HepG2 (cell line): Measurements from ENCODE around the gene FBXO41. TPM values are rescaled to one million over a fixed set of nuclear protein-coding genes. Genes with fewer than 3 reads are reported as not detected.

Source experiments
- CENPX ChIP-seq: sonication (generic); formaldehyde crosslinking; IDR thresholded peaks from 2 replicates; pipeline ENCODE4 v1.9.0; 2021; ENCODE audit warnings: mild to moderate bottlenecking, missing genetic modification reagents, moderate library complexity
- HDAC6 ChIP-seq: fragments of 200-600 bp; sonication (generic); IDR thresholded peaks from 2 replicates; pipeline ENCODE4 v1.7.0; 2017; ENCODE audit warnings: mild to moderate bottlenecking, antibody characterized with exemption, low read length, low read depth
- JDP2 ChIP-seq: sonication (generic); formaldehyde crosslinking; IDR thresholded peaks from 2 replicates; pipeline ENCODE4 v1.8.1; 2022; ENCODE audit warnings: missing genetic modification reagents, borderline replicate concordance
- KMT2B ChIP-seq: IDR thresholded peaks from 2 replicates; pipeline ENCODE4 v1.6.1; 2016; ENCODE audit warnings: missing genetic modification reagents, missing compliant biosample characterization
- MAZ ChIP-seq, 2 experiments: sonication (generic) in 1 of 2; formaldehyde crosslinking in 1 of 2; IDR thresholded peaks; 2 replicates each; pipeline versions ENCODE4 v1.5.0 to v1.6.1; 2012 to 2020; ENCODE audit warnings: low read depth in 2 of 2, mild to moderate bottlenecking in 2 of 2, borderline replicate concordance in 1 of 2, improper control_type of control experiment in 1 of 2, low read length in 1 of 2, missing genetic modification reagents in 1 of 2, moderate library complexity in 1 of 2
- MEIS1 ChIP-seq: sonication (generic); formaldehyde crosslinking; IDR thresholded peaks from 2 replicates; pipeline ENCODE4 v1.9.0; 2021; ENCODE audit warnings: mild to moderate bottlenecking, missing genetic modification reagents, moderate library complexity, borderline replicate concordance
- NFIB ChIP-seq: sonication (generic); formaldehyde crosslinking; IDR thresholded peaks from 2 replicates; pipeline ENCODE4 v1.9.0; 2021; ENCODE audit warnings: missing genetic modification reagents, mild to moderate bottlenecking, borderline replicate concordance
- PAX8 ChIP-seq: sonication (generic); formaldehyde crosslinking; IDR thresholded peaks from 2 replicates; pipeline ENCODE4 v1.8.0; 2022; ENCODE audit warnings: mild to moderate bottlenecking, missing genetic modification reagents, borderline replicate concordance
- PRMT3 ChIP-seq: sonication (generic); formaldehyde crosslinking; IDR thresholded peaks from 2 replicates; pipeline ENCODE4 v1.8.1; 2022; ENCODE audit warnings: low read depth, mild to moderate bottlenecking, moderate library complexity, missing genetic modification reagents, borderline replicate concordance
- RNF2 ChIP-seq: fragments of 450-650 bp; conservative IDR thresholded peaks from 2 replicates; pipeline ENCODE4 v1.6.1; 2016; ENCODE audit warnings: low read depth
- SP2 ChIP-seq: sonication (generic); formaldehyde crosslinking; IDR thresholded peaks from 2 replicates; pipeline ENCODE4 v1.5.1; 2020; ENCODE audit warnings: mild to moderate bottlenecking, missing genetic modification reagents
- YEATS4 ChIP-seq: sonication (generic); formaldehyde crosslinking; IDR thresholded peaks from 2 replicates; pipeline ENCODE4 v1.4.0; 2020; ENCODE audit warnings: missing genetic modification reagents, borderline replicate concordance
- ZMYM3 ChIP-seq: sonication (generic); formaldehyde crosslinking; IDR thresholded peaks from 2 replicates; pipeline ENCODE4 v1.5.1; 2020; ENCODE audit warnings: mild to moderate bottlenecking, missing genetic modification reagents
- ZNF253 ChIP-seq: sonication (generic); formaldehyde crosslinking; IDR thresholded peaks from 2 replicates; pipeline ENCODE4 v1.8.0; 2022; ENCODE audit warnings: mild to moderate bottlenecking, missing genetic modification reagents, borderline replicate concordance
- ZNF33B ChIP-seq: sonication (generic); formaldehyde crosslinking; IDR thresholded peaks from 2 replicates; pipeline ENCODE4 v1.5.1; 2020; ENCODE audit warnings: mild to moderate bottlenecking, missing genetic modification reagents
- ZNF788 ChIP-seq: sonication (generic); formaldehyde crosslinking; IDR thresholded peaks from 2 replicates; pipeline ENCODE4 v1.5.0; 2020; ENCODE audit warnings: mild to moderate bottlenecking, missing genetic modification reagents, borderline replicate concordance
- polyA plus RNA-seq, 8 experiments: library from polyadenylated mRNA; depleted of rRNA in 3 of 8; stranded (reverse) in 7 of 8; unstranded in 1 of 8; fragments of >200 nt; fragmentation: Illumina TruSeq in 4 of 8; extraction: Trizol in 4 of 8; gene quantifications; 2 replicates each; pipeline versions ENCODE4 v1.2.1 to v1.2.3, GENCODE V29; 2011 to 2016; ENCODE audit warnings: low read depth in 4 of 8, missing spikeins in 1 of 8, mixed read lengths in 1 of 8; ENCODE audit not compliant: insufficient read depth in 1 of 8
- total RNA-seq, 5 experiments: library from RNA; depleted of rRNA; stranded (reverse); fragments of >200 nt; fragmentation: Illumina TruSeq; extraction: Trizol; gene quantifications; 2 replicates each; pipeline ENCODE4 v1.2.3, GENCODE V29; 2016; ENCODE audit warnings: low read depth in 1 of 5
- TF ChIP-seq, protein P1 (sequence below): sonication (generic); formaldehyde crosslinking; IDR thresholded peaks from 2 replicates; pipeline ENCODE4 v1.4.0; 2020; ENCODE audit warnings: missing genetic modification reagents
- TF ChIP-seq, protein P2 (sequence below): sonication (generic); formaldehyde crosslinking; conservative IDR thresholded peaks from 2 replicates; pipeline ENCODE4 v1.4.0; 2020; ENCODE audit warnings: missing genetic modification reagents
- TF ChIP-seq, protein P3 (sequence below): fragments of 450-650 bp; IDR thresholded peaks from 2 replicates; pipeline ENCODE4 v1.6.1; 2017
- TF ChIP-seq, protein P4 (sequence below): sonication (generic); formaldehyde crosslinking; IDR thresholded peaks from 2 replicates; pipeline ENCODE4 v1.4.0; 2020; ENCODE audit warnings: missing genetic modification reagents

FBXO41 gene
- total and polyA plus RNA-seq, 2 of the 13 experiments (the other 11 are each of a cell fraction or from before 2014, with no cell fraction given): 4.2 to 10.3 TPM

DNA sequence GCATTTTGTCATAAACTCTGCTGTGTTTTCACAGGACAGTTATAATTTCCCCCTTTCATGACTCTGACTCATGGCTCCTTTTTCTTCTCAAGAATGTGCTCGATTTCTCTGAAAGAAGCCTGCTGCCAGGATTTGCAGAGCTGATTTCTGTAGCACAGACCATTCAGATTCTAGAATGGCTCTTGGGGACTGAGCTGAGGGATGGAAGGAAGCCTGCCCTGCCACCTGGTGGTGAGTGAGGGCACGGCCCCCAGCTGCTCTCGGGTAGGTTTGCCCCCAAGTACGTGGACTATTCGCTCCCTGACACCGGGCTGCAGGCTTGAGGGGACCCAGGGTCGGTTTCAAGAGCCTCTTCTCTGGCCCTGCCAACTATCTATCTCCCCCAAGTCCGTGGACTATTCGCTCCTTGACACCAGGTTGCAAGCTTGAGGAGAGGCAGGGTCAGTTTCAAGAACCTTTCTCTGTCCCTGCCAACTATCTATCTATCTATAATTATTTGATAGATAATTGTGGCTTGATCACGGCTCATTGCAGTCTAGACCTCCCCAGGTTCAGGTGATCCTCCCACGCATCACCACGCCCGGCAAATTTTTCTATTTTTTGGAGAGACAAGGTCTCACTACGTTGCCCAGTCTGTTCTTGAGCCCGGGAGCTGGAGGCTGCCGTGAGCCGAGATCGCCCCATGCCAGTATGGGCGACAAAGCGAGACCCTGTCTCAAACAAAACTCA lies 71.7 kb downstream of the FBXO41 start (continued):
- TF ChIP-seq, protein P1, sequence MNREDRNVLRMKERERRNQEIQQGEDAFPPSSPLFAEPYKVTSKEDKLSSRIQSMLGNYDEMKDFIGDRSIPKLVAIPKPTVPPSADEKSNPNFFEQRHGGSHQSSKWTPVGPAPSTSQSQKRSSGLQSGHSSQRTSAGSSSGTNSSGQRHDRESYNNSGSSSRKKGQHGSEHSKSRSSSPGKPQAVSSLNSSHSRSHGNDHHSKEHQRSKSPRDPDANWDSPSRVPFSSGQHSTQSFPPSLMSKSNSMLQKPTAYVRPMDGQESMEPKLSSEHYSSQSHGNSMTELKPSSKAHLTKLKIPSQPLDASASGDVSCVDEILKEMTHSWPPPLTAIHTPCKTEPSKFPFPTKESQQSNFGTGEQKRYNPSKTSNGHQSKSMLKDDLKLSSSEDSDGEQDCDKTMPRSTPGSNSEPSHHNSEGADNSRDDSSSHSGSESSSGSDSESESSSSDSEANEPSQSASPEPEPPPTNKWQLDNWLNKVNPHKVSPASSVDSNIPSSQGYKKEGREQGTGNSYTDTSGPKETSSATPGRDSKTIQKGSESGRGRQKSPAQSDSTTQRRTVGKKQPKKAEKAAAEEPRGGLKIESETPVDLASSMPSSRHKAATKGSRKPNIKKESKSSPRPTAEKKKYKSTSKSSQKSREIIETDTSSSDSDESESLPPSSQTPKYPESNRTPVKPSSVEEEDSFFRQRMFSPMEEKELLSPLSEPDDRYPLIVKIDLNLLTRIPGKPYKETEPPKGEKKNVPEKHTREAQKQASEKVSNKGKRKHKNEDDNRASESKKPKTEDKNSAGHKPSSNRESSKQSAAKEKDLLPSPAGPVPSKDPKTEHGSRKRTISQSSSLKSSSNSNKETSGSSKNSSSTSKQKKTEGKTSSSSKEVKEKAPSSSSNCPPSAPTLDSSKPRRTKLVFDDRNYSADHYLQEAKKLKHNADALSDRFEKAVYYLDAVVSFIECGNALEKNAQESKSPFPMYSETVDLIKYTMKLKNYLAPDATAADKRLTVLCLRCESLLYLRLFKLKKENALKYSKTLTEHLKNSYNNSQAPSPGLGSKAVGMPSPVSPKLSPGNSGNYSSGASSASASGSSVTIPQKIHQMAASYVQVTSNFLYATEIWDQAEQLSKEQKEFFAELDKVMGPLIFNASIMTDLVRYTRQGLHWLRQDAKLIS (CRISPR knock-in tag): no peak
- TF ChIP-seq PAX8 (CRISPR knock-in tag): no peak
- no peak for TF ChIP-seq ZMYM3
- TF ChIP-seq MEIS1 (CRISPR knock-in tag): peak; percentile 81; the same call in 1 of the 2 replicates
- no peak for TF ChIP-seq JDP2 (CRISPR knock-in tag)
- 0 out of 2 replicates have a peak, but pooled peaks have one; percentile 13 for TF ChIP-seq ZNF33B (CRISPR knock-in tag)
- no peak for TF ChIP-seq CENPX (CRISPR knock-in tag)
- TF ChIP-seq HDAC6: no peak
- TF ChIP-seq ZNF253: no peak
- no peak for TF ChIP-seq RNF2
- TF ChIP-seq SP2 (CRISPR knock-in tag): peak; percentile 35; the same call in 1 of the 2 replicates
- TF ChIP-seq KMT2B (CRISPR knock-in tag): no peak
- TF ChIP-seq, protein P2, sequence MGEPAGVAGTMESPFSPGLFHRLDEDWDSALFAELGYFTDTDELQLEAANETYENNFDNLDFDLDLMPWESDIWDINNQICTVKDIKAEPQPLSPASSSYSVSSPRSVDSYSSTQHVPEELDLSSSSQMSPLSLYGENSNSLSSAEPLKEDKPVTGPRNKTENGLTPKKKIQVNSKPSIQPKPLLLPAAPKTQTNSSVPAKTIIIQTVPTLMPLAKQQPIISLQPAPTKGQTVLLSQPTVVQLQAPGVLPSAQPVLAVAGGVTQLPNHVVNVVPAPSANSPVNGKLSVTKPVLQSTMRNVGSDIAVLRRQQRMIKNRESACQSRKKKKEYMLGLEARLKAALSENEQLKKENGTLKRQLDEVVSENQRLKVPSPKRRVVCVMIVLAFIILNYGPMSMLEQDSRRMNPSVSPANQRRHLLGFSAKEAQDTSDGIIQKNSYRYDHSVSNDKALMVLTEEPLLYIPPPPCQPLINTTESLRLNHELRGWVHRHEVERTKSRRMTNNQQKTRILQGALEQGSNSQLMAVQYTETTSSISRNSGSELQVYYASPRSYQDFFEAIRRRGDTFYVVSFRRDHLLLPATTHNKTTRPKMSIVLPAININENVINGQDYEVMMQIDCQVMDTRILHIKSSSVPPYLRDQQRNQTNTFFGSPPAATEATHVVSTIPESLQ: 0 out of 2 replicates have a peak, but pooled peaks have one; percentile 47
- TF ChIP-seq MAZ (IDR thresholded peaks at IDR 0.05; ENCODE audit: borderline replicate concordance, low read depth, low read length): no peak
- 0 out of 2 replicates have a peak, but pooled peaks have one; percentile 63 for TF ChIP-seq MAZ (CRISPR knock-in tag; IDR thresholded peaks at IDR 0.05; ENCODE audit: low read depth)
- TF ChIP-seq NFIB (CRISPR knock-in tag): no peak
- TF ChIP-seq, protein P3, sequence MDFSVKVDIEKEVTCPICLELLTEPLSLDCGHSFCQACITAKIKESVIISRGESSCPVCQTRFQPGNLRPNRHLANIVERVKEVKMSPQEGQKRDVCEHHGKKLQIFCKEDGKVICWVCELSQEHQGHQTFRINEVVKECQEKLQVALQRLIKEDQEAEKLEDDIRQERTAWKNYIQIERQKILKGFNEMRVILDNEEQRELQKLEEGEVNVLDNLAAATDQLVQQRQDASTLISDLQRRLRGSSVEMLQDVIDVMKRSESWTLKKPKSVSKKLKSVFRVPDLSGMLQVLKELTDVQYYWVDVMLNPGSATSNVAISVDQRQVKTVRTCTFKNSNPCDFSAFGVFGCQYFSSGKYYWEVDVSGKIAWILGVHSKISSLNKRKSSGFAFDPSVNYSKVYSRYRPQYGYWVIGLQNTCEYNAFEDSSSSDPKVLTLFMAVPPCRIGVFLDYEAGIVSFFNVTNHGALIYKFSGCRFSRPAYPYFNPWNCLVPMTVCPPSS: no peak
- TF ChIP-seq PRMT3 (CRISPR knock-in tag): no peak
- TF ChIP-seq YEATS4 (CRISPR knock-in tag): no peak; the same call in 1 of the 2 replicates
- peak; percentile 45; the same call in 1 of the 2 replicates for TF ChIP-seq ZNF788 (CRISPR knock-in tag)
- TF ChIP-seq, protein P4, sequence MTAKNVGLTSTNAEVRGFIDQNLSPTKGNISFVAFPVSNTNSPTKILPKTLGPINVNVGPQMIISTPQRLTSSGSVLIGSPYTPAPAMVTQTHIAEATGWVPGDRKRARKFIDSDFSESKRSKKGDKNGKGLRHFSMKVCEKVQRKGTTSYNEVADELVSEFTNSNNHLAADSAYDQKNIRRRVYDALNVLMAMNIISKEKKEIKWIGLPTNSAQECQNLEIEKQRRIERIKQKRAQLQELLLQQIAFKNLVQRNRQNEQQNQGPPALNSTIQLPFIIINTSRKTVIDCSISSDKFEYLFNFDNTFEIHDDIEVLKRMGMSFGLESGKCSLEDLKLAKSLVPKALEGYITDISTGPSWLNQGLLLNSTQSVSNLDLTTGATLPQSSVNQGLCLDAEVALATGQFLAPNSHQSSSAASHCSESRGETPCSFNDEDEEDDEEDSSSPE (CRISPR knock-in tag): no peak; the same call in 1 of the 2 replicates
